Subcutaneous abdominal adipose tissue (tissue), 5 donors: ENCODE data around the gene IRF4.

Experiments used
- H3K27ac ChIP-seq: one replicate; pipeline ENCODE4 v1.7.0; 2013; ENCODE audit warnings: low read depth, mild to moderate bottlenecking, inconsistent platforms, low read length, moderate library complexity
- H3K27me3 ChIP-seq, 5 donors: one replicate each; pipeline ENCODE4 v1.7.0; 2013; ENCODE audit warnings: low read length in 5 of 5, inconsistent platforms in 1 of 5; ENCODE audit not compliant: control insufficient read depth in 5 of 5, insufficient read depth in 4 of 5
- H3K36me3 ChIP-seq, 5 donors: one replicate each; pipeline ENCODE4 v1.7.0; 2013; ENCODE audit warnings: low read length in 5 of 5; ENCODE audit not compliant: control insufficient read depth in 5 of 5, insufficient read depth in 5 of 5
- H3K4me1 ChIP-seq, 5 donors: one replicate each; pipeline ENCODE4 v1.7.0; 2013; ENCODE audit warnings: low read length in 5 of 5, mild to moderate bottlenecking in 3 of 5, moderate library complexity in 1 of 5; ENCODE audit not compliant: control insufficient read depth in 5 of 5, insufficient read depth in 5 of 5
- H3K4me3 ChIP-seq, 5 donors: one replicate each; pipeline ENCODE4 v1.7.0; 2013; ENCODE audit warnings: low read length in 5 of 5, low read depth in 1 of 5
- H3K9ac ChIP-seq, 5 donors: one replicate each; pipeline ENCODE4 v1.7.0; 2013; ENCODE audit warnings: low read length in 5 of 5, mild to moderate bottlenecking in 4 of 5, moderate library complexity in 3 of 5
- H3K9me3 ChIP-seq, 5 donors: one replicate each; pipeline ENCODE4 v1.7.0; 2013; ENCODE audit warnings: low read length in 5 of 5; ENCODE audit not compliant: control insufficient read depth in 5 of 5
- donor health status: healthy.
- donor health status: healthy.
- donor health status: healthy.
- donor health status: healthy.
- donor health status: healthy.

IRF4 gene

GRCh38 chr6:347232-347631 lies 44.3 kb upstream of the IRF4 start:
- H3K27me3 ChIP-seq: no peaks in the 10 kb centered on the region
- H3K27ac ChIP-seq: no peak overlapping the region
- H3K4me1 ChIP-seq: peaks cover 8 to 14% (median 13%) of the 10 kb centered on the region in 5 donors
- peaks cover 0 to 67% (median 42%) of the 10 kb centered on the region in 5 donors for H3K36me3 ChIP-seq
- no peak overlapping the region for H3K4me3 ChIP-seq
- no peak overlapping the region for H3K9ac ChIP-seq
- no peaks in the 10 kb centered on the region for H3K9me3 ChIP-seq

- H3K4me1 ChIP-seq: peaks cover 8 to 14% (median 11%) of the 10 kb centered on the region in 5 donors
- no peaks in the 10 kb centered on the region for H3K9me3 ChIP-seq
- H3K36me3 ChIP-seq: peaks cover 0 to 68% (median 44%) of the 10 kb centered on the region in 5 donors
- no peaks in the 10 kb centered on the region for H3K27me3 ChIP-seq
- no peak overlapping the region for H3K27ac ChIP-seq
- no peak overlapping the region for H3K9ac ChIP-seq
- no peak overlapping the region for H3K4me3 ChIP-seq
Measured at GRCh38 chr6:347951-348859, 43.3 kb upstream of the IRF4 start.

- H3K27ac ChIP-seq: no peak overlapping the region
- H3K4me3 ChIP-seq: no peak overlapping the region
- no peak overlapping the region for H3K9ac ChIP-seq
- no peaks in the 10 kb centered on the region for H3K9me3 ChIP-seq
- no peaks in the 10 kb centered on the region for H3K27me3 ChIP-seq
- peaks cover 0 to 68% (median 44%) of the 10 kb centered on the region in 5 donors for H3K36me3 ChIP-seq
- H3K4me1 ChIP-seq: peaks cover 8 to 14% (median 11%) of the 10 kb centered on the region in 5 donors
Measured at GRCh38 chr6:348860-349396, 42.6 kb upstream of the IRF4 start.

- H3K9me3 ChIP-seq: no peaks in the 10 kb centered on the region
- no peak overlapping the region for H3K9ac ChIP-seq
- H3K4me1 ChIP-seq: peaks cover 7 to 11% (median 9%) of the 10 kb centered on the region in 5 donors
- H3K36me3 ChIP-seq: peaks cover 0 to 68% (median 44%) of the 10 kb centered on the region in 5 donors
- H3K27me3 ChIP-seq: no peaks in the 10 kb centered on the region
- H3K4me3 ChIP-seq: no peak overlapping the region
- H3K27ac ChIP-seq: no peak overlapping the region
Measured at GRCh38 chr6:349491-349921, 42.0 kb upstream of the IRF4 start.

GRCh38 chr6:350371-350770 lies 41.2 kb upstream of the IRF4 start:
- Histone ChIP-seq H3K9me3 (no peaks in the 10 kb centered on the region), H3K36me3 (peaks cover 0 to 68% (median 44%) of the 10 kb centered on the region in 5 donors), H3K27me3 (no peaks in the 10 kb centered on the region), H3K4me1 (peaks cover 5 to 14% (median 8%) of the 10 kb centered on the region in 5 donors), H3K27ac (no peak overlapping the region), H3K9ac (no peak overlapping the region), H3K4me3 (no peak overlapping the region)

GRCh38 chr6:351011-351866 lies 40.3 kb upstream of the IRF4 start:
- Histone ChIP-seq H3K36me3 (peaks cover 0 to 64% (median 43%) of the 10 kb centered on the region in 5 donors), H3K9ac (no peak overlapping the region), H3K4me3 (no peak overlapping the region), H3K27ac (no peak overlapping the region), H3K27me3 (no peaks in the 10 kb centered on the region), H3K9me3 (no peaks in the 10 kb centered on the region), H3K4me1 (peaks cover 1 to 9% (median 5%) of the 10 kb centered on the region in 5 donors)

- no peak overlapping the region for H3K4me3 ChIP-seq
- H3K4me1 ChIP-seq: peaks cover 0 to 11% (median 4%) of the 10 kb centered on the region in 5 donors
- no peaks in the 10 kb centered on the region for H3K9me3 ChIP-seq
- H3K9ac ChIP-seq: no peak overlapping the region
- no peak overlapping the region for H3K27ac ChIP-seq
- H3K36me3 ChIP-seq: peaks cover 0 to 58% (median 43%) of the 10 kb centered on the region in 5 donors
- no peaks in the 10 kb centered on the region for H3K27me3 ChIP-seq
Measured at GRCh38 chr6:351867-352289, 39.7 kb upstream of the IRF4 start.

GRCh38 chr6:352474-352873 lies 39.1 kb upstream of the IRF4 start:
- peaks cover 0 to 53% (median 40%) of the 10 kb centered on the region in 5 donors for H3K36me3 ChIP-seq

GRCh38 chr6:352896-353470 lies 38.6 kb upstream of the IRF4 start:
- peaks cover 0 to 49% (median 36%) of the 10 kb centered on the region in 5 donors for H3K36me3 ChIP-seq
- no peak overlapping the region for H3K4me3 ChIP-seq
- no peak overlapping the region for H3K27ac ChIP-seq
- no peak overlapping the region for H3K9ac ChIP-seq
- H3K9me3 ChIP-seq: no peaks in the 10 kb centered on the region
- peaks cover 0 to 19% (median 4%) of the 10 kb centered on the region in 5 donors for H3K4me1 ChIP-seq
- no peaks in the 10 kb centered on the region for H3K27me3 ChIP-seq

More at GRCh38 chr6:352474-352873, 39.1 kb upstream of the IRF4 start:
- no peaks in the 10 kb centered on the region for H3K27me3 ChIP-seq
- H3K9ac ChIP-seq: no peak overlapping the region
- H3K9me3 ChIP-seq: no peaks in the 10 kb centered on the region
- no peak overlapping the region for H3K4me3 ChIP-seq
- peaks cover 0 to 16% (median 4%) of the 10 kb centered on the region in 5 donors for H3K4me1 ChIP-seq
- no peak overlapping the region for H3K27ac ChIP-seq
